ENCODE measurements around the gene HEXD.
A peak's percentile ranks its signal among the peaks of the same experiment; 100 is the strongest.
"Not testable (repeated sequence)": the region's sequence is repeated elsewhere in the genome, so short reads cannot be mapped to it uniquely, and the experiment has no call there.

Gene HEXD

DNA sequence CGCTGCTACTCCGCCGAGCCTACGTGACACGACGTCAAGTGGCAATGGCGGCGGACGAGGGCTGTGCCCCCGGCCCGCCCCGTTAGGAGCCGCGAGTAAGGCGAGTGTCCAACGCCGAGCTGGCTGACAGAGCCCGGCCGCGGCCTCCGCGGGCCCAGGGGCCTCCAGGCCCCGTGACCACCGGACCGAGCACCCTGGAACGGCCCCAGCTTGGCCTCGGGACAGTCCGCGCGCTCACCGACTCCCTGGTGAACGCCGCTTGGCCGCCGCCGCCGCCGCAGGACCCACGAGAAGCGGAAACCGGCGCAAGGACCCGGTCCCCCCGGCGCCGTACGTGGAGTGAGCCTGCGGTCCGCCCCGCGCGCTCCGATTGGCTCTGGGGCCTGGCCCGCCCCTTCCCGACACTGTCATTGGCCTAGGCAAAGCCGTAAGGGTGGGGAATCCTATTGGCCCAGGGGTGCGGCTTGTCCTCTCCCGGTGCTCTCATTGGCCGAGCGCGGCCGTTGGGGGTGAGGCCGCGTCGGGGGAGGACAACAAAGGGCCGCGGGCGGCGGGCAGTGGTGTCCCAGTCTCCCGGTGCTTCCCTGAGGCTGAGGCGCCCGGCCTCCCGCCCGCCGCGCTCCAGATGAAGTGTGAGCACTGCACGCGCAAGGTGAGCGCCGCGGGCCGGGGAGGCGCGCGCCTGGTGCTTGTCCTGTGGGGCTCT, 40.2 kb downstream of the HEXD start, which contains the start of gene NARF:
NARF (plus strand) TSS at position 563 of the 706 bp plus-strand sequence; CDS start at position 626, 63 bp downstream.
- peak; percentile 95 for DNase-seq (ENCODE audit: low read depth)

DNA sequence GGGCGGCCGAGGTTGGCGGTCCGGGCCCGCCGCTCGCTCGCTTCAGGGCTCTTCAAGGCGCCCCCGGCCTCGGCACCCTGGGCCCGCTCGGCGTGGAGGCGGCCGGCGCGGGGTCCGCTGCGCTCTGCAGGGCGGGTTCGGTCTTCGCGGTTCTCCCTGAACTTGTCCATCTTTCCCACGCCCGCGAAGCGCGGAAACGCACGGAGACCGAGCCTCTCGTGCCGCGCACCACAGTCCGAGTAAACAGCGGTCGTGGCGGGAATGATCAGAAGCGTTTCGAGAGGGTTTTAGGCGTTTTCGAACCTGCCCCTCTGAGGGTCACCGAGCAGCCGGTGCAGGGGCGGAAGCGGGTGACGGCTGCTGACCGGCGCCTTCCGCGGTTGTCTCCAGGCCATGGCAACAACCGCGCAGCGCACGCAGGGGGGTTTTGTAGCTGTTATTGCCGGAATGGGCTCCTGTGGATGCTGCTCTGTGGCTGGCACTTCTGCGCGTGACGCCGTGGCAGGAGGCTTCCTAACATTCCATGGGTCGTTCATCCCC, 40.8 kb downstream of the HEXD start:
- no peak for DNase-seq (ENCODE audit: low read depth)

DNA sequence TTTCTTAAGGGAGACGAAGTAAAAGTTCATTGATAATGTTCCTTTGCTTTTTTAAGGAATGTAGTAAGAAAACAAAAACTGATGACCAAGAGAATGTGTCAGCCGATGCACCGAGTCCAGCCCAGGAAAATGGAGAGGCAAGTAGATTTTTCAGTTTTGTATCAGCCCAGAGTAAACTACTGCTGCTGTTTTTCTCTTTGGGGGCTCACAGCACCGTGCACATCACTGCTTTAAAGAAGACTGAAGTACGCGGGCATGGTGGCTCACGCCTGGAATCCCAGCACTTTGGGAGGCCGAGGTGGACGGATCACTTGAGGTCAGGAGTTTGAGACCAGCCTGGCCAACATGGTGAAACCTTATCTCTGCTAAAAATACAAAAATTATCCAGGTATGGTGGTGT, 41.8 kb downstream of the HEXD start:
- DNase-seq (ENCODE audit: low read depth): not testable (repeated sequence)

DNA sequence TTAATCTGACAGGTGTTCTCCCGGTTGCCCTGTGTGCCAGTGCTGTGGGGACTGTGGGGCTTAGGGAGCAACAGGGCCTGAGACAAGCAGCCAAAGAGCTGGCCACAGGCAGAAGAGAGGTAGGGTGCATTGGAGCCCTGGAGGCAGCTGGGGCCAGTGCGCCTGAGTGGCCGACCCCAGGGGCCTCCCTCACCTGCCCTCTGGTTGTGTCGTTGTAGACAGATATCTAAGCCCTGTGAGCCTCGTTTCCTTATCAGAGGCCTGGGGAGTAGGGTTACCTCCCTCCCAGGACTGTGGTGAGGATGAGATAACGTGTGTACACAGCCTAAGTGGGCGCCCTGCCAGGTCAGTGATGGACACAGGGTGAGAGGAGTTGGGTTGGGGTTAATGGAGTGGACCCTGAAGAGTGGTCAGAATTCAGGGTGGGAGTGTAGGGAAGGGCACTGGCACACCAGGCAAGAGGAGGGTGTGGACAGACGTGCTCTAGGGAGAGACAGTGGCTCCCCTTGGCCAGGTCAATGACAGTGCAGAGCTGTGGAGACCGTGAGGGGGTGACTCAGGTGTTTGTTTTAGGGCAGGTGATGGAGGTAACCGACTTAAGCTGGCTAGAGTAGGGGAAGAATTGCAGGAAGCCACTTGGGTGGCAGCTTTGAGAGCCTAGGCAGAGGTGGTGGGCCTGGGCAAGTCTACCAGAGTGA, 43.8 kb downstream of the HEXD start:
- DNase-seq (ENCODE audit: low read depth): no peak

DNA sequence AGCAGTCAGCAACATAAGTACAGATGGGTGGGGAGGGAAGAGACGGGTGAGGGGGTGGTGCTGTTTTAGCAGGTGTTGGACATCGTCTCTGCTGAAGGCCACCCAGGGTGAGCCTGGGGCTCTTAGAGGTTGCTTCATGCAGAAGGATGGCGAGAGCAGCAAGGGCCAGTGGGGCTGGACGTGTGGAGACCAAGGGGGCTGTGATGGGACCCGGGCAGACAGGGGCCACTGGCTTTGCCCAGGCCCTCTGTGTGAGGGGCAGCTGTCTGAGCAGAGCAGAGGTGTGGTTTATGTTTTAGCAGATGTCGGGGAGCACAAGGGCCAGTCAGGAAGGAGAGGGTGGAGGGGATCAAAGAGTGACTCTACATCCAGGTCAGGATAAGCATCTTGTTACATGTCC, 45.2 kb downstream of the HEXD start:
- DNase-seq (ENCODE audit: low read depth): no peak

DNA sequence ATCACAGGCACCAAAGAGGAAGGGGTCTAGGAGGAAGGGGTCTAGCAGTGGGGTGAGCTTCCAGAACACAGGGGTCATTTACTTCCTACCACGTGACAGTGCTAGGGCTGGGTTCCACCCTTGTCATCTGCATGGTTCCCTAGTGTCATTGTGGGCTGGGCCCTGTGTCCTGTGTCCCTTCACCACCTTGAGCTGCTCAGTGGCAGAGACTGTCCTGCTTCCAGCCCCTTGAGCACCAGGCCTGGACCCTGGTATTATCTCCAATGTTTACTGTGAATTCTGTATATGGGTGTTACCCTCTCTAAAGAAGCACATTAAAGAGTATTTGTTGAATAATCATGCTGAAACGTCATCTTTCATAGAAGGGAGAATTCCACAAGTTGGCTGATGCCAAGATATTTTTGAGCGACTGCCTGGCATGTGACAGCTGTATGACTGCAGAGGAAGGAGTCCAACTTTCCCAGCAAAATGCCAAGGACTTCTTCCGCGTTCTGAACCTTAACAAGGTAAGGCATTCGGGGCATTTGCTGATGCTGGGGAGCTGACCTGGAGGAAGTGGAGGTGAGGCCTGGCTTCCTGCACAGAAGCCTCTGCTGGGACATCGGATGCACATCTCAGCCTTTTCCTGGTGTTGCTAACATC, 45.9 kb downstream of the HEXD start:
- no peak for DNase-seq (ENCODE audit: low read depth)

DNA sequence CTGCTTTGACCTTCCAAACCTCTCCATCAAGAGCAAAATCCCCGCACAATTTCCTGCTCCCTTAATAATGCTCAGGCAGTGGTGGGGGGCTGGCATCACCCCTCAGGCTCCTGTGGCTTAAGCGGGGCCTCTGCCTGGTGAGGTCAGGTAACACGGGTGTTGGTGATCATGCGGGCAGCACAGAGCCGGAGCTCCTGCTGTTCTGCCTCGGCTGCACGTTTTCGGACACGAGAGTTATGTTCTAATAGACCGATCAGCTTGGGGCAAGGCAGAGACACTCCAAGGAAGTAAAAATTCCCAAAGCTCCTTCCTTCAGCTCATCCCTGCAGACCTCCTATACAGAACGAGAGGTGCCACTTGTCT, 46.4 kb downstream of the HEXD start:
- no peak for DNase-seq (ENCODE audit: low read depth)

DNA sequence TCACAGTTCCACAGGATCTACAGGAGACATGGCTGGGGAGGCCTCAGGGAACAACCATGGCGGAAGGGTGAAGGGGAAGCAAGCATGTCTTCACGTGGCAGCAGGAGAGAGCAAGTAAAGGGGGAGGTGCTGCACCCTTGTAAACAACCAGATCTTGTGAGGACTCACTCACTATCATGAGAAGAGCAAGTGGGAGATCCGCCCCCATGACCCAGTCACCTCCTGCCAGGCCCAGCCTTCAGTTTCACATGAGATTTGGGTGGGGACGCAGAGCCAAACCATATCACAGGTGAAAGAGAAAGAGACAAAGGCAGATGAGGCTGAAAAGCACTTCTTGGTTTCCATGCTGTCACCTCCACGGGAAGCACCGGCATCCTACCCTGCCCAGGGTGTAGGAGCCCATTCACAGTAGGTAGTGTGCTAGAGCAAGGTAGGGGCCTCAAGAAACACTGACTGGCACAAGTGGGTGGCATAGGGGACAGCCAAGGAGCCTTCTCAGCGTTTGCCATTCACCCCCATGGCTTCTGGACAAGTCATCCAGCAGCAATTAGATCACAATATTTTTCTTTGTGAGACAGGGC, 47.0 kb downstream of the HEXD start:
- no peak for DNase-seq (ENCODE audit: low read depth)

DNA sequence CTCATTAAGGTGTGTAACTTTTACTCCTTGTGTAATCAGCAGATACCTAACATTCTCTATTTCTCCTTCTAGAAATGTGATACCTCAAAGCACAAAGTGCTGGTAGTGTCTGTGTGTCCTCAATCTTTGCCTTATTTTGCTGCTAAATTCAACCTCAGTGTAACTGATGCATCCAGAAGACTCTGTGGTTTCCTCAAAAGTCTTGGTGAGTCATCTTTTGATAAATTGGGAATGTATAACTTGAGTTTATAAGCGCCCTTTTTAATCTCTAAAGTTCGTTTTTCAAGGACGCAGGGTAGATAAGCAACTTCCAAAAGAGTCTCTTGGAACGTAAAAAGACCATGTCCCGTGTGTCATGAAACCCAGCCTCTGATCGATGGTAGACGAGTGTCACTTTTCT, 50.5 kb downstream of the HEXD start:
- DNase-seq (ENCODE audit: low read depth): no peak

DNA sequence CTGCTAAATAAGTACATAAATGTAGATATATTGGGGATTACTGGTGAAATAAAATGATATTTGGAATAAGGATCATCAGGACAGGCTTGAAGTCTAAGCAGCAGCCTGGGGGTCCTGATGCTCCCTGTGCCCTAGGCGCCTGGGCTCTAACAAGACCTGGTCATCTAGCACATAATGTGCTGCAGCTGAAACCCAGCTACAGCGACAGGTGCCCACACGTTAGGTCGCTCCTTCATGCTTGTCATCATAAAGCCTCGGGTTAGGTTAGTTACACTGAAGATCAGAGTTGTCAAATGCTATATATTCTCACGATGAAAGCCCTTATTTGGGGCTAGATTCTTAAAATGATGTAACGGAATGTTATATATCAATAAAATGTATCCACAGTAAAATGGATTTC, 51.9 kb downstream of the HEXD start:
- DNase-seq (ENCODE audit: low read depth): no peak

DNA sequence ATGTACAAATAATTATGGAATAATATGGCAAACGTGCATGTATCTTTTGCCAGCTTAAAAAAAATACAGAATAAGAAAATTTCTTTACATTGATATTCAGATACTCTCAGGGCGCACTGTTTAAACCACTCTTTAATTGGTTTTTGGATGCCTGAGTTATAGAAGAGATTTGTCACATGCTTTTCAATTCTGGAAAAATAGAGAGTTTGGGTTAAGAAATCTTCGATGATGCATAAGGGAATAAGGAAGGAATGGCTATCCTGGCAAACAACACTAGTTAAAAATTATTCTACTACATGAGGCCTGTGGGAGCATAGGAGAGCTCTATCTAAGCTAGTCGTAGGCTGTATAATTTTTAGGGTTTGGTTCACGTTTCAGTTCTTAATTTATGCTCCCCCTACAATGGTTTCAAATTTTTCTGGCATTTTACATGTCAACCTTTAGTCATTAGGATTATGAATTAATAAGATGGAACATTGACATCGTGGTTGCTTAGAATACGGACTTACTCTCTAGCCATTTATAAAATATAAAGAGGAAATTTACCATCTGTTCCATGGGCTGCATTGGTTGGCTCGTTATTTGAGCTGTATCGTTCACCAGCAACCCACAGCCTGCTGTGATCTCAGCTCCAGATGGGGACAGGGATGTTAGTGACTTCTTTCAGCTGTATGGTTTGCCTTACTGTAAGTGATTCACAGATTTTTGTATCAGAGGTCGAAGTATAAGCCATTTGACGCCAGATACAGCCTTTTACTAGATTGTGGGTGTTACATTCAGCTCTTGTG, 56.3 kb downstream of the HEXD start:
- DNase-seq (ENCODE audit: low read depth): no peak

DNA sequence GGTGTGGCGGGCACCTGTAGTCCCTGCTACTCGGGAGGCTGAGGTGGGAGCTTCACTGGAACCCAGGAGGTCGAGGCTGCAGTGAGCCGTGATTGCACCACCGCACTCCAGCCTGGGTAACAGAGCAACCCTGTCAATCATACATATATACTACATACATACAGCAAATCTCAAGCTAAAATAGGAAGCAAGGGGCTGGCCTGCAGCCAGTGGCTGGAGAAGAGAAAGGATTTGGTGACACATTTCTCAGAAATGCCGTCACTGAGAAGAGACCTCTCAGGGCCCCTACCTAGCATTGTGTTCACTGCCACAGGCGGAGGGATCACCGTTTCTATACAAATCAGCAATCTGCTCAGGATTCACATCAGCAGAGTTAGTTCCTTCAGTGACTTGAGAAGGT, 57.3 kb downstream of the HEXD start:
- no peak for DNase-seq (ENCODE audit: low read depth)

DNA sequence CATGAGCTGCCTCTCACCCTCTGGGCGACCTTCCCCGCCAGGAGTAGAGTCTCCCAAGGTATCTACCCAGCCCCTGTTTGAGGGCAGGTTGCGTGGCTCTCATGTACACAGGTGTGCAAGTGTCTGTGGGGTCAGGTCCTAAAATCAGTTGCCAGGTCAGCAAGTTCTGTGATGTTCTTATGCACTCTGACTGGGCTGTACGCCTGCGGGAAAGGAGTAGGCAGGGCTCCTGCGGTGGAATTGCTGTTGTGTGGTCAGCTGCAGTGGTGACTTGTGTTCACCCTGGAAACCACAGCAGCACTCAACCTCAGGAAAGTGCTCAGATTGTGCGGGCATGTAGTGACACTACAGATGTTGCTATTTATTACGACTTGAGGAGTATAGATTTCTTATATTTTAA, 59.8 kb downstream of the HEXD start:
- no peak for DNase-seq (ENCODE audit: low read depth)

DNA sequence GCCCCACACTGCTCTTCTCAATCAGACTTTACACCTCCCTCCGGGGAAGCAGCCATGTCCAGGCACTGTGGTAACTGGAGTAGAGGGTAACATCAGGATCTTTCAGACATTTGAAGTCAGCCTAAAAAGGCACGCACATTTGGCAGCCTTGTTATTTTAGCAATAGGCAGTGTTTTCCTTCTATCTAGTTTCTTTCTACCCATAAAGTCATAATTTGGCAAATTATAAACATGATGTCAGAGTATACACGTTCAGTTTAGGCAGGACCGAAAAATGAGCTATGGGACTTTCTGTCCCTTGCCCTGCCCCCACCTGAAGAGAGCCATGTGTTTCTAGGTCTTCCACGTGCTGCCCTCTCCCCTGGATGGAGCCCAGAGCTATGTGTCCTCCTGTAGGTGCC, 61.5 kb downstream of the HEXD start:
- DNase-seq (ENCODE audit: low read depth): no peak

DNA sequence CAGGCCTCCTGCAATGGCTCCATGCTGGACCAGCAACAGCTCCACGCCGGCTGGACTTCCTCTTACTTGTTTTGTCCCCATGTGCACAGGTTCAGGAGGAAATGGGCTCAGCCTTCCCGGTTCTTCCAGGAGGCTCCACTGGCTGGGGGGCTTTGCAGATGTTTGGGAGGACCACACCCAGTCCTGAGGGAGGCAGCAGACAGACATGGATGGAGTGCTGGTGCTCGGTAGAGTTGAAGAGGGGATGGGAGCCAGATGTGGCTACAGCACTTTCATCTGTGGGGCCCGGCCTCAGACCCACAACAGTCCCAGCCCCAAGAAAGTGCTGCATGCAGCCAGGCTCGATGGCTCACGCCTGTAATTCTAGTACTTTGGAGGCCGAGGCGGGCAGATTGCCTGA, 62.2 kb downstream of the HEXD start:
- no peak for DNase-seq (ENCODE audit: low read depth)

DNA sequence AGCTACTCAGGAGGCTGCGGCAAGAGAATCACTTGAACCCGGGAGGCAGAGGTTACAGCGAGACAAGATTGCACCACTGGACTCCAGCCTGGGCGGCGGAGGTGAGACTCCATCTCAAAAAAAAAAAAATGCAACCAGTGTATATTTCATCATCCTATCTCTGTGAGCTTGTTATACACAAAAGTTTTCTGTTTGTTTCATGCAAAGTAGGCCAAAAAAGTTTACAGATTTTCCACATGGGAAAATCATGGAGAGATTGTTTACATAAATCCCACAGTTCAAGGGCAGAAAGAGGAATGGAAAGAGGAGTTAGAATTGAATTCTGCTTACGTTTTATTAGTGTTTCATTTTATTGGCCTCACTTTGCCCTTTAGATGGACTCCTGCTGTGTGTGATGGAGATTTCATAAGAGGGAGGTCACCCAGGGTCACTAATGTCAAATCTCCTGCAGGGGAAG, 65.1 kb downstream of the HEXD start:
- no peak for DNase-seq (ENCODE audit: low read depth)

DNA sequence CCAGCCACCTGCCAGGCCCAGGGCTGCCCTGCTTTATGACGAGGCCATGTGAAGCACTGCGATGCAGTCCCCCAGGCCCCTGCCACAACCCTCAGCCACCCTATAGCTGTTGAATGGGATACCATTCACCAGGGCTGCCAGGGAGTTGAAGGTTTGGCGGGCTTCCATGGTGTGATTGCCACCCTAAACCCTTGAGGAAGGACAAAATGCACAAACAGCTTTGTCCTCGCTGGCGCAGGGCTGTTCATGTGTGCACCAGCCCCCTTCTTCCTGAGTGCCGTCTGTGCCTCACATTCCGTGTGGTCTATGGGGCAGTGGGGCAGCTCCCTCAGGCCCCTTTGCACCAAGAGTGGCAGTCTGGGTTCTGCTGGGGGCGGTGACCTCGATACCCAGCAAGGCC, 65.7 kb downstream of the HEXD start:
- no peak for DNase-seq (ENCODE audit: low read depth)

DNA sequence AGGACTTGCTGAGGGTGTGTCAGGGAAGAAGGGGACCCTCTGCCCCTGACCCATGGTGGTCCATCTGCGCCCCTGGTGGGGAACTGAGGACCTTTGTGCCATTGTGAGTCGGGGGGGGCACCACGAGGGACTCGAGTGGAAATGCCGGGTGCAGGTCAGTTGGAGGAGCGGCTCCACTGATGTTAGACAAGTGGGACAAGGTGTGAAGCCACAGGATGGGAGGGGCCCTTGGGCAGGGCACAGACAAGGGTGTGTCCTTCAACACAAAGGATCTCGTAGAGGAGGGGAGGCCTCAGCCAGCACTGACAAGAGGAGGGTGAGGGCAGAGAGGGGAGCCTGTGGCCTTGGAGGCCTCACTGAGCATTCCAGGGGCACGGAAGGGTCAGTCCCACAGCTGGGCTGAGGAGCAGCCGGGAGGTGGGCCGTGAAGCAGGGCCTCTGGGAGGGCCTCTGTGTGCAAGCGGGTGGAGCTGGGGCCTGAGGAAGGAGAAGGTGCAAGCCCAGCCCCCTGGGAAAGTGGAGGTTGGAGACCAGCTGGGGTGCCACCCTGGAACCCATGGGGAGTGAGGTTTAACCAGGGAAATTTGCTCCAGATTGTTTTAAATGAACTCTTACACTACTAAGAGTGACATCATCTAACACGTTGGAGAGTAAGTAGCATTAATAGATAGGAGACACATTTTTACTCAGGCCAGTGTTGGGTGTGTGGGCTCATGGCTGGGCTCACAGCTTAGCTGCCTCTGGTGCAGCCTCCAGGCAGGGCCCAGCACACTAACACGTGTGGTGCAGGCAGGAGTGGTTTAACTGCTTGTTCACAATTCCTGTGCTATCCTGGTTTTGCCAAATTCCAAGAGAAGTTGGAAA, 68.3 kb downstream of the HEXD start:
- no peak for DNase-seq (ENCODE audit: low read depth)

DNA sequence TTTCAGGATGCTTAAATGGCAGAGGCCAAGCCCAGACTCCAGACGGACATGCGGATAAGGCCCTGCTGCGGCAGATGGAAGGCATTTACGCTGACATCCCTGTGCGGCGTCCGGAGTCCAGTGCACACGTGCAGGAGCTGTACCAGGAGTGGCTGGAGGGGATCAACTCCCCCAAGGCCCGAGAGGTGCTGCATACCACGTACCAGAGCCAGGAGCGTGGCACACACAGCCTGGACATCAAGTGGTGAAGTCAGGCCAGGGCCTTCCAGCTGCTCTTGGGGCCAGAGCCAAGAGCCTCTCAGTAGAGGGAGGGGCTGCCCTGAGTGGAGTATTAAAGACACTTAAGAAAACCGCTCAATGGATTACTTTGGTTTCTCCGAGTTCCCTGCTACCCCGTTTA, 69.8 kb downstream of the HEXD start:
- no peak for DNase-seq (ENCODE audit: low read depth)

DNA sequence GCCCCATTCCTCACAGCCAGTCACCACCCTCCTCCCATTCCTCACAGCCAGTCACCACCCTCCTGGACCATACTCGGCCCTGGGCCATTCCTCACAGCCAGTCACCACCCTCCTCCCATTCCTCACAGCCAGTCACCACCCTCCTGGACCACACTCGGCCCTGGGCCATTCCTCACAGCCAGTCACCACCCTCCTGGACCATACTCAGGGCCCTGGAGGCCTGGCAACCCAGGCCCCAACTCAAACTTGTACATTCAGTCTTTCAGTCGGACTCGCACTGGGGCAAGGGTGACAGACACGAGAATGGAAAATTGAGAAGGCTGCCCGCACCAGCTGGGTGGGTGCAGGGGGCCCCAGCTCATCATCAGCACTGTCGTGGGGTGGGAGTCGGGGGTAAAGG, 71.0 kb downstream of the HEXD start:
- DNase-seq (ENCODE audit: low read depth): no peak

Measured in stimulated activated CD8-positive, alpha-beta memory T cell treated with anti-CD3 and anti-CD28 coated beads, Interleukin-12 subunit alpha, Interleukin-12 subunit beta, amount 100 ng/mL, for 4 hours (primary cell).